Naive thymus-derived CD4-positive, alpha-beta T cell (primary cell): ENCODE measurements around the gene SLC13A1. TPM values are rescaled to one million over a fixed set of nuclear protein-coding genes. Genes with fewer than 3 reads are reported as not detected.

Source experiments
- ATAC-seq: fragments of 150-1000 bp; cut with Tn5 transposase; 2 replicates; pipeline ENCODE4 v1.10.0; 2021; ENCODE audit warnings: mild to moderate bottlenecking, moderate library complexity
- CTCF ChIA-PET: fragments of 350-600 bp; sonication (Branson Sonifier 250); formaldehyde crosslinking; loops from one replicate; lab custom pipeline; 2021; ENCODE audit warnings: antibody characterized with exemption; lab: Charles Lee
- POLR2A ChIA-PET: fragments of 350-600 bp; sonication (Branson Sonifier 250); formaldehyde crosslinking; loops from one replicate; lab custom pipeline; 2021; ENCODE audit warnings: antibody characterized with exemption, inconsistent platforms; lab: Charles Lee
- DNase-seq, 9 donors: peaks; one replicate each; pipeline versions ENCODE4 v3.0.0 to v3.0.0-alpha.2; 2020 to 2022; ENCODE audit warnings: mixed read lengths in 1 of 9
- H3K27ac ChIP-seq: one replicate; pipeline ENCODE4 v1.7.0; 2013; ENCODE audit warnings: mild to moderate bottlenecking, low read depth, low read length, moderate library complexity
- H3K27me3 ChIP-seq, 2 donors: one replicate each; pipeline ENCODE4 v1.7.0; 2013; ENCODE audit warnings: low read length in 2 of 2, mild to moderate bottlenecking in 2 of 2, moderate library complexity in 2 of 2; ENCODE audit not compliant: control insufficient read depth in 2 of 2, insufficient read depth in 2 of 2
- H3K36me3 ChIP-seq, 3 experiments: 1 replicate in 2 of 3; 2 replicates in 1 of 3; pipeline ENCODE4 v1.7.0; 2013; ENCODE audit warnings: low read length in 3 of 3, mild to moderate bottlenecking in 3 of 3, moderate library complexity in 1 of 3; ENCODE audit not compliant: insufficient read depth in 3 of 3, control insufficient read depth in 2 of 3
- H3K4me1 ChIP-seq, 2 donors: one replicate each; pipeline ENCODE4 v1.7.0; 2013; ENCODE audit warnings: low read length in 2 of 2, mild to moderate bottlenecking in 2 of 2, moderate library complexity in 1 of 2; ENCODE audit not compliant: control insufficient read depth in 2 of 2, insufficient read depth in 2 of 2
- H3K4me3 ChIP-seq: 2 replicates; pipeline ENCODE4 v1.7.0; 2013; ENCODE audit warnings: mild to moderate bottlenecking, low read length
- H3K9me3 ChIP-seq, 3 experiments: 1 replicate in 2 of 3; 2 replicates in 1 of 3; pipeline ENCODE4 v1.7.0; 2013; ENCODE audit warnings: low read length in 3 of 3; ENCODE audit not compliant: control insufficient read depth in 2 of 3
- H3K27ac Mint-ChIP-seq, 9 donors: one replicate each; pipeline ENCODE4 v1.8.0; 2020 to 2022; ENCODE audit warnings: mixed read lengths in 9 of 9, mild to moderate bottlenecking in 8 of 9, moderate library complexity in 5 of 9, inconsistent platforms in 2 of 9
- H3K27me3 Mint-ChIP-seq, 5 donors: one replicate each; pipeline ENCODE4 v1.8.0; 2021 to 2022; ENCODE audit warnings: mixed read lengths in 5 of 5, mild to moderate bottlenecking in 1 of 5
- H3K36me3 Mint-ChIP-seq, 5 donors: one replicate each; pipeline ENCODE4 v1.8.0; 2020 to 2022; ENCODE audit warnings: mixed read lengths in 5 of 5, mild to moderate bottlenecking in 3 of 5, inconsistent platforms in 1 of 5
- H3K4me1 Mint-ChIP-seq, 7 donors: one replicate each; pipeline ENCODE4 v1.8.0; 2020 to 2022; ENCODE audit warnings: mixed read lengths in 7 of 7, mild to moderate bottlenecking in 3 of 7, inconsistent platforms in 1 of 7
- H3K4me3 Mint-ChIP-seq, 10 donors: one replicate each; pipeline ENCODE4 v1.8.0; 2020 to 2022; ENCODE audit warnings: mild to moderate bottlenecking in 10 of 10, mixed read lengths in 10 of 10, moderate library complexity in 6 of 10, inconsistent platforms in 2 of 10
- H3K9me3 Mint-ChIP-seq, 11 donors: one replicate each; pipeline ENCODE4 v1.8.0; 2020 to 2022; ENCODE audit warnings: mixed read lengths in 11 of 11, mild to moderate bottlenecking in 4 of 11, inconsistent platforms in 1 of 11, moderate library complexity in 1 of 11
- intact Hi-C, 2 donors: fragments of 100-400 bp; cut with micrococcal nuclease; formaldehyde crosslinking; loops; one replicate each; pipeline ENCODE4 v1.15.1; 2023
- polyA plus RNA-seq, 2 donors: library from polyadenylated mRNA; unstranded; fragments of 300-500 nt; fragmentation: Illumina TruSeq; gene quantifications; one replicate each; pipeline ENCODE4 v1.2.3, GENCODE V29; 2021
- total RNA-seq, 6 experiments: library from RNA in 5 of 6; stranded (reverse) in 5 of 6; gene quantifications; 1 replicate in 5 of 6; 2 replicates in 1 of 6; pipeline ENCODE4 v1.2.3 and lab custom pipeline; 2021 to 2026

SLC13A1 gene
- not detected for total RNA-seq
- not detected for polyA plus RNA-seq
- total RNA-seq (lab: John Stamatoyannopoulos, UW) = not detected

- H3K36me3 ChIP-seq = no peaks in the 10 kb centered on the region
- H3K9me3 ChIP-seq = no peaks in the 10 kb centered on the region
- no peaks in the 10 kb centered on the region for H3K4me1 ChIP-seq
- H3K9me3 Mint-ChIP-seq = peaks cover 0 to 2% (median 0%) of the 10 kb centered on the region in 11 donors
- no peaks in the 10 kb centered on the region for H3K27me3 ChIP-seq
- ATAC-seq = no peak
- no peaks in the 10 kb centered on the region for H3K36me3 Mint-ChIP-seq
- H3K27me3 Mint-ChIP-seq = no peaks in the 10 kb centered on the region
- DNase-seq = no peak
- POLR2A ChIA-PET = no interaction called here
- intact Hi-C loops = no loop called here
- no peak within 1 kb of the TSS for H3K27ac ChIP-seq
- H3K4me3 ChIP-seq = no peak within 1 kb of the TSS
- no peak within 1 kb of the TSS for H3K27ac Mint-ChIP-seq
- CTCF ChIA-PET = no interaction called here
- no peaks in the 10 kb centered on the region for H3K4me1 Mint-ChIP-seq
- H3K4me3 Mint-ChIP-seq = no peak within 1 kb of the TSS
These were observed at the start of gene SLC13A1 for GRCh38 chr7:123199883-123200282. SLC13A1 (minus strand) TSS chr7:123199969; CDS start chr7:123199946, 23 bp downstream.

- H3K27me3 Mint-ChIP-seq = no peaks in the 10 kb centered on the region
These were observed 45.0 kb upstream of the SLC13A1 start for GRCh38 chr7:123244768-123245167.

GRCh38 chr7:123242467-123243092 is 42.8 kb upstream of the SLC13A1 start:
- ChIA-PET CTCF (no interaction called here), POLR2A (no interaction called here)
- no peak overlapping the region for H3K27ac Mint-ChIP-seq
- ATAC-seq (no peak), DNase-seq (no peak)
- H3K9me3 Mint-ChIP-seq = peaks cover 0 to 2% (median 0%) of the 10 kb centered on the region in 11 donors
- no peaks in the 10 kb centered on the region for H3K27me3 Mint-ChIP-seq
- Histone ChIP-seq H3K27ac (no peak overlapping the region), H3K4me3 (no peak overlapping the region), H3K36me3 (no peaks in the 10 kb centered on the region), H3K4me1 (no peaks in the 10 kb centered on the region), H3K27me3 (no peaks in the 10 kb centered on the region), H3K9me3 (no peaks in the 10 kb centered on the region)
- H3K4me1 Mint-ChIP-seq = no peaks in the 10 kb centered on the region
- intact Hi-C loops = no loop called here
- no peak overlapping the region for H3K4me3 Mint-ChIP-seq
- no peaks in the 10 kb centered on the region for H3K36me3 Mint-ChIP-seq

More at GRCh38 chr7:123244768-123245167, 45.0 kb upstream of the SLC13A1 start:
- ChIA-PET POLR2A (no interaction called here), CTCF (no interaction called here)
- DNase-seq = no peak
- intact Hi-C loops = no loop called here
- Histone ChIP-seq H3K4me3 (no peak overlapping the region), H3K27ac (no peak overlapping the region), H3K4me1 (no peaks in the 10 kb centered on the region), H3K27me3 (no peaks in the 10 kb centered on the region), H3K36me3 (no peaks in the 10 kb centered on the region), H3K9me3 (no peaks in the 10 kb centered on the region)
- peaks cover 0 to 4% (median 0%) of the 10 kb centered on the region in 11 donors for H3K9me3 Mint-ChIP-seq
- no peak overlapping the region for H3K27ac Mint-ChIP-seq
- H3K4me3 Mint-ChIP-seq = no peak overlapping the region
- H3K36me3 Mint-ChIP-seq = no peaks in the 10 kb centered on the region
- H3K4me1 Mint-ChIP-seq = no peaks in the 10 kb centered on the region
- ATAC-seq = no peak

- H3K36me3 ChIP-seq = no peaks in the 10 kb centered on the region
- H3K4me1 ChIP-seq = no peaks in the 10 kb centered on the region
- H3K4me3 ChIP-seq = no peak overlapping the region
- DNase-seq = no peak
- CTCF ChIA-PET = no interaction called here
- H3K9me3 ChIP-seq = no peaks in the 10 kb centered on the region
- no peak overlapping the region for H3K27ac ChIP-seq
- H3K27ac Mint-ChIP-seq = no peak overlapping the region
- POLR2A ChIA-PET = no interaction called here
- intact Hi-C loops = no loop called here
- H3K9me3 Mint-ChIP-seq = peaks cover 0 to 2% (median 0%) of the 10 kb centered on the region in 11 donors
- ATAC-seq = no peak
- no peaks in the 10 kb centered on the region for H3K4me1 Mint-ChIP-seq
- no peak overlapping the region for H3K4me3 Mint-ChIP-seq
- no peaks in the 10 kb centered on the region for H3K36me3 Mint-ChIP-seq
- H3K27me3 Mint-ChIP-seq = no peaks in the 10 kb centered on the region
- H3K27me3 ChIP-seq = no peaks in the 10 kb centered on the region
These were observed 42.0 kb upstream of the SLC13A1 start for GRCh38 chr7:123241809-123242208.

GRCh38 chr7:123231021-123232000 is 31.5 kb upstream of the SLC13A1 start:
- Mint-ChIP-seq H3K4me1 (no peaks in the 10 kb centered on the region), H3K4me3 (no peak overlapping the region), H3K27ac (no peak overlapping the region), H3K36me3 (no peaks in the 10 kb centered on the region), H3K27me3 (no peaks in the 10 kb centered on the region), H3K9me3 (peaks cover 0 to 6% (median 3%) of the 10 kb centered on the region in 11 donors)
- Histone ChIP-seq H3K36me3 (no peaks in the 10 kb centered on the region), H3K4me1 (no peaks in the 10 kb centered on the region), H3K4me3 (no peak overlapping the region), H3K9me3 (no peaks in the 10 kb centered on the region), H3K27ac (no peak overlapping the region), H3K27me3 (no peaks in the 10 kb centered on the region)
- ChIA-PET POLR2A (no interaction called here), CTCF (no interaction called here)
- DNase-seq = no peak
- no peak for ATAC-seq
- intact Hi-C loops = no loop called here

GRCh38 chr7:123230603-123231002 is 30.8 kb upstream of the SLC13A1 start:
- no peaks in the 10 kb centered on the region for H3K27me3 ChIP-seq
- no peaks in the 10 kb centered on the region for H3K36me3 Mint-ChIP-seq
- no peaks in the 10 kb centered on the region for H3K4me1 Mint-ChIP-seq
- H3K27me3 Mint-ChIP-seq = no peaks in the 10 kb centered on the region
- H3K4me3 Mint-ChIP-seq = no peak overlapping the region
- CTCF ChIA-PET = no interaction called here
- ATAC-seq (no peak), DNase-seq (no peak)
- no peak overlapping the region for H3K27ac ChIP-seq
- H3K4me1 ChIP-seq = no peaks in the 10 kb centered on the region
- POLR2A ChIA-PET = no interaction called here
- H3K9me3 ChIP-seq = no peaks in the 10 kb centered on the region
- peaks cover 0 to 7% (median 3%) of the 10 kb centered on the region in 11 donors for H3K9me3 Mint-ChIP-seq
- H3K36me3 ChIP-seq = no peaks in the 10 kb centered on the region
- no peak overlapping the region for H3K27ac Mint-ChIP-seq
- no peak overlapping the region for H3K4me3 ChIP-seq
- intact Hi-C loops = no loop called here
